ENCODE measurements around the gene LSG1.

DNA sequence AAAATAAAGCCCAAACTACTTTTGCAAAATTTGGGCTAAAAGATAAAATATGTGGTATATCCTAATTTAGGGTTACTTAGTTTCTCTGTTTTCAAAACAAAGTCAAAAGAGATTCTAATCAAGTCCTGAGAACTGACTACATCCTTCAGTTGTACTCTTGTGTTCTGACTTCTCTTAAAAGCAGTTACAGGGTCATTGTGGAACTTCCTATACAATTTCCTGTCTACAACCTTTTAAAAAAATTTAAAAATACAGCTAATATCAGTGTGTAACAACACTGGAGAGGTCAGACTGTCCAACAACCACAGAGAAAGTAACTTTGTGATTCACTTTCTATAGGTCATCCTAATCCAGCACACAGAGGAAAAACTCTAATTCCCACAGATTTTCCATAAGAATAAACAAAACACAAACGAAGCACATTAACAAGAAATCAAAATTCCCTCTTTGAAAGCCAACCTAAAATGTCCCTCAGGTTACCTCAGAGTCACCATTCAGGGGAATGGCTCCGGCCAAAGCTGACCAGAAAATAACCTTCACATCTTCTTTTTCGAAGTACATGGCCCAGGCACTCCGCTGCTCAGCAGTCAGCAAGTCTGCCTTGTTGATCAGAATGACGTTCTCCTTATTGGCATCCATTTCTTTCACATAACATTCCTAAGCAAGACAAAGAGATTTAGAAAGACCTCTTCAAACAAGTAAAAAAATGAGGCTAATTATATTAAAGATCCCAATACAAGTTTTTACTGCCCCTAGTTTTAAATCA lies 13.3 kb downstream of the LSG1 start:
- TF ChIP-seq, protein P1, sequence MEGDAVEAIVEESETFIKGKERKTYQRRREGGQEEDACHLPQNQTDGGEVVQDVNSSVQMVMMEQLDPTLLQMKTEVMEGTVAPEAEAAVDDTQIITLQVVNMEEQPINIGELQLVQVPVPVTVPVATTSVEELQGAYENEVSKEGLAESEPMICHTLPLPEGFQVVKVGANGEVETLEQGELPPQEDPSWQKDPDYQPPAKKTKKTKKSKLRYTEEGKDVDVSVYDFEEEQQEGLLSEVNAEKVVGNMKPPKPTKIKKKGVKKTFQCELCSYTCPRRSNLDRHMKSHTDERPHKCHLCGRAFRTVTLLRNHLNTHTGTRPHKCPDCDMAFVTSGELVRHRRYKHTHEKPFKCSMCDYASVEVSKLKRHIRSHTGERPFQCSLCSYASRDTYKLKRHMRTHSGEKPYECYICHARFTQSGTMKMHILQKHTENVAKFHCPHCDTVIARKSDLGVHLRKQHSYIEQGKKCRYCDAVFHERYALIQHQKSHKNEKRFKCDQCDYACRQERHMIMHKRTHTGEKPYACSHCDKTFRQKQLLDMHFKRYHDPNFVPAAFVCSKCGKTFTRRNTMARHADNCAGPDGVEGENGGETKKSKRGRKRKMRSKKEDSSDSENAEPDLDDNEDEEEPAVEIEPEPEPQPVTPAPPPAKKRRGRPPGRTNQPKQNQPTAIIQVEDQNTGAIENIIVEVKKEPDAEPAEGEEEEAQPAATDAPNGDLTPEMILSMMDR (IDR thresholded peaks at IDR 0.05) = no peak
- TF ChIP-seq POLR2A (IDR thresholded peaks at IDR 0.05) (no peak), EP300 (IDR thresholded peaks at IDR 0.05) (no peak)
